Mucosa of descending colon (tissue), 3 donors: Measurements from ENCODE around the gene CALU. TPM values are rescaled to one million over a fixed set of nuclear protein-coding genes. Genes with fewer than 3 reads are reported as not detected.

Source experiments
- ATAC-seq: fragments of 200-7000 bp; cut with Tn5 transposase; one replicate; pipeline ENCODE4 v1.9.1; 2020; ENCODE audit warnings: mild to moderate bottlenecking, moderate library complexity
- DNase-seq, 3 donors: peaks; one replicate each; pipeline ENCODE4 v3.0.0-alpha.2; 2020
- H3K36me3 ChIP-seq: fragments of 200-600 bp; one replicate; pipeline ENCODE4 v1.8.0; 2021; ENCODE audit warnings: low read depth, mild to moderate bottlenecking
- H3K4me1 ChIP-seq: fragments of 200-600 bp; one replicate; pipeline ENCODE4 v1.8.0; 2021; ENCODE audit warnings: low read depth, mild to moderate bottlenecking
- H3K4me3 ChIP-seq: fragments of 200-600 bp; one replicate; pipeline ENCODE4 v1.8.0; 2021; ENCODE audit warnings: mild to moderate bottlenecking
- H3K9me3 ChIP-seq: fragments of 200-600 bp; one replicate; pipeline ENCODE4 v1.8.0; 2021; ENCODE audit warnings: mild to moderate bottlenecking
- intact Hi-C, 2 donors: fragments of 100-400 bp; cut with DNase I in 1 of 2; cut with micrococcal nuclease in 1 of 2; formaldehyde crosslinking; loops; one replicate each; pipeline versions ENCODE4 v1.11.0 to v1.11.1; 2022; cut with DNase I, micrococcal nuclease
- total RNA-seq, 3 donors: library from RNA; stranded (reverse); fragmentation: NEBNext Ultra II Directional in 2 of 3; extraction: Animal tissue kit (Norgen Biotek cat#: 25700) in 2 of 3; gene quantifications; one replicate each; pipeline versions ENCODE4 v1.2.1 to v1.2.4, GENCODE V29; 2021 to 2023
- TF ChIP-seq, protein P1 (sequence below): fragments of 200-600 bp; IDR thresholded peaks from one replicate; pipeline ENCODE4 v1.8.0; 2022; ENCODE audit warnings: antibody characterized with exemption, mild to moderate bottlenecking
- donor health status: DM: no; HTN: no; CAD: no; lungs with moderate emphysema.
- donor health status: DM: no; HTN: no; CAD: no.
- donor health status: DM: no; HTN: yes; CAD: no.

CALU gene
- total RNA-seq, 3 donors from 2014 or later = 20.6 to 133 (median 54.4) TPM

DNA sequence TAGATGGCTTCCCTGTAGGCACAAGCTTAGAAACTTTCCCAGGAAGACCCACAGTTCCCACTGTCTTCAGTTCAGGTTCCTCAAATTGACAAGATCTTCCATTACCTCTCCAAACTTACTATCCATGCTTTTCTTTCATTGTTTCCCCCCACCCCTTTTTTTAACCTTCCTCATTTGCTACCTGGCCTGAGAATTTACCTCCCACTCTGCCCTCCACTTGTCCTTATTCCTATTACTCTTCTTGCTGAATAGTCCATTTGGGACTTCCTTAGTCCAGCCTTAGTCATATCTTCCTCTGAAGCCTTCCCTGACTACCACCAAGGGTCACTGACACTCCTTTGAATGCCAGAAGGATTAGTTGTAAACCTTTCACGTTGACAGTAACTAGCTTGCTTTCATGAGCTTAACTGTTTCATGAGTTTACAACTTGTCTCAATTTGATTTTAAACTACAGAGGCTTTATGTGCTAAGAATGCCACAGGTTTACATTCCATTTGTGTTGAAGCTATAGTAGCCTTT is 1.2 kb upstream of the CALU start:
- Histone ChIP-seq H3K4me3 (no peak overlapping the region), H3K9me3 (no peaks in the 10 kb centered on the region), H3K36me3 (no peaks in the 10 kb centered on the region), H3K4me1 (peaks cover 25% of the 10 kb centered on the region)
- intact Hi-C loops = no loop called here
- no peak for ATAC-seq
- TF ChIP-seq, protein P1, sequence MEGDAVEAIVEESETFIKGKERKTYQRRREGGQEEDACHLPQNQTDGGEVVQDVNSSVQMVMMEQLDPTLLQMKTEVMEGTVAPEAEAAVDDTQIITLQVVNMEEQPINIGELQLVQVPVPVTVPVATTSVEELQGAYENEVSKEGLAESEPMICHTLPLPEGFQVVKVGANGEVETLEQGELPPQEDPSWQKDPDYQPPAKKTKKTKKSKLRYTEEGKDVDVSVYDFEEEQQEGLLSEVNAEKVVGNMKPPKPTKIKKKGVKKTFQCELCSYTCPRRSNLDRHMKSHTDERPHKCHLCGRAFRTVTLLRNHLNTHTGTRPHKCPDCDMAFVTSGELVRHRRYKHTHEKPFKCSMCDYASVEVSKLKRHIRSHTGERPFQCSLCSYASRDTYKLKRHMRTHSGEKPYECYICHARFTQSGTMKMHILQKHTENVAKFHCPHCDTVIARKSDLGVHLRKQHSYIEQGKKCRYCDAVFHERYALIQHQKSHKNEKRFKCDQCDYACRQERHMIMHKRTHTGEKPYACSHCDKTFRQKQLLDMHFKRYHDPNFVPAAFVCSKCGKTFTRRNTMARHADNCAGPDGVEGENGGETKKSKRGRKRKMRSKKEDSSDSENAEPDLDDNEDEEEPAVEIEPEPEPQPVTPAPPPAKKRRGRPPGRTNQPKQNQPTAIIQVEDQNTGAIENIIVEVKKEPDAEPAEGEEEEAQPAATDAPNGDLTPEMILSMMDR = no peak
- DNase-seq = no peak

DNA sequence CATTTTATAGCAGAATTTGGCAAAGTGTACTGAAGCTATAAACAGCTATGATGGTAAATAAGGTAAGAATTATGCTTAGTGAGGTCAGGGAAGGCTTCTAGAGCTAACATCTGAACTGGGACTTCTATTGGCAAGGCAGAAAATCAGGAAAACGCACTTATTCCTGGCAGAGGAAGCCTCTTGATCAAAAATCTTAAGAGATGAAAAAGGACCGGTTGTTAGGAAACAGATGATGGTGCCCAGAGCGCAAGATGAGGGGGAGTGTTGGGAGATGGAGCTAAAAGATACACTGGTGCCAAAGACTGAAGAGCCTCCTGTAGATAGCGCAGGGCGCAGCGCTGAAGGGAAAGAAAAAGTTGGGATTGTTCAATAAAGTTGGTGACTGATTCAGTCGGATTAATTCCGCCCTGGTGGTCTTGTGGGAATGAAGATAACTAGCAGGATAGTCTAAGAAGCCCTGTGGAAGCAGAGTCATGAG is 550 bp upstream of the CALU start:
- TF ChIP-seq, protein P1 = no peak
- peak; percentile 31 for ATAC-seq
- DNase-seq = no peak
- Histone ChIP-seq H3K4me3 (peak overlapping the region; percentile 91), H3K36me3 (no peaks in the 10 kb centered on the region), H3K4me1 (peaks cover 25% of the 10 kb centered on the region), H3K9me3 (no peaks in the 10 kb centered on the region)
- intact Hi-C loops = no loop called here

DNA sequence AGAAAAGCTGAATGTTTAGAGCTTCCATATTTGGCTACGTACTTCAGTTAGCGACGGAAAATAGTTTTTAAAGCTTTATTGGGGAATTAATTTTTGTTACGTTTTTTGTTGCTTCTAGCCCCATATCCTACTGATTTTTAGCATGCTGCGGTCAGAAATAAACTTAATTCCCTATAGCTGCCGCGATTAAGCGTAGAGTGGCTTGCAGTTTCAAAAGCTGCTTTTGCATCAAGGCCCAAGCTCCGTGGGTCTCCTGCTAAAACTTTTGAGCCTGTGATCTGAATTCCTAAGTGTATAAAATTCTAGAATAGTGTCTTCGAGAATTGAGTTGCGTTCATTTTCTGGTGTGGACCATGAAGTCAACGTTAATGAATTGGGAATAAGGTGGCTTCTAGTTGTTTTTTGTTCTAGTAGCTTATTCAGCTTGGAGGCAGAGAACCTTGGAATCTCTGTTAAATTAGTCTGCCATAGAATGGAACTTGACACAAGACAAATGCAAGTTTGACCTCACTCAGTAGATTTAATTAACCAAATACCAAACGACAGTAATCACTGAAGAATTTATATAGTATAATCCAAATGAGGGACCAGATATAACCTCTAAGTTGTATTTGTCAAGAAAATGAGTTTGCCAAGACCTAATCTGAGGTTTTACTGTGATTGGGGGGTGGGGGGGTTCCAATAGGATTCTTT is 977 bp downstream of the CALU start:
- H3K4me3 ChIP-seq = peak overlapping the region; percentile 91
- no peak for DNase-seq
- intact Hi-C loops = no loop called here
- H3K36me3 ChIP-seq = no peaks in the 10 kb centered on the region
- TF ChIP-seq, protein P1 = no peak
- no peak for ATAC-seq
- peaks cover 25% of the 10 kb centered on the region for H3K4me1 ChIP-seq
- H3K9me3 ChIP-seq = no peaks in the 10 kb centered on the region

DNA sequence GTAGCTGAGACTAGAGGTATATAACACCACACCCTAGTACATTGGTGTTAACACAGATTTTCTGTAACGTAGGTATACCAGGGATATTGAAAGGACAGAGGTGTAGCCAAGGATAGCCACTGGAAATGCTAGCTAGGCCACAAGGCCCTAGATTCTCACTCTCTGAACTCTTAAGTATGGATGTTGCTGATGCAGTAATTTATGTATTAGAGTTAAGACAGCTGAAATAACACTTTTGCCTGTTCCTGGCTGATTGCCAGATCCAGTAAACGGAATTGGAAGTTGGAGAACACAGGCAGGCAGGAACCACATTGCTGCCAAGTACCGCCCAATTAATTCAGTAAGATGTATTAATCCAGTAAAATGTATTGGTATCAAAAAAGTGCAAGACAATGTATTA is 1.8 kb downstream of the CALU start:
- TF ChIP-seq, protein P1 = no peak
- H3K4me1 ChIP-seq = peaks cover 25% of the 10 kb centered on the region
- no peak for DNase-seq
- H3K36me3 ChIP-seq = no peaks in the 10 kb centered on the region
- H3K4me3 ChIP-seq = no peak overlapping the region
- no peaks in the 10 kb centered on the region for H3K9me3 ChIP-seq
- no peak for ATAC-seq
- intact Hi-C loops = no loop called here

DNA sequence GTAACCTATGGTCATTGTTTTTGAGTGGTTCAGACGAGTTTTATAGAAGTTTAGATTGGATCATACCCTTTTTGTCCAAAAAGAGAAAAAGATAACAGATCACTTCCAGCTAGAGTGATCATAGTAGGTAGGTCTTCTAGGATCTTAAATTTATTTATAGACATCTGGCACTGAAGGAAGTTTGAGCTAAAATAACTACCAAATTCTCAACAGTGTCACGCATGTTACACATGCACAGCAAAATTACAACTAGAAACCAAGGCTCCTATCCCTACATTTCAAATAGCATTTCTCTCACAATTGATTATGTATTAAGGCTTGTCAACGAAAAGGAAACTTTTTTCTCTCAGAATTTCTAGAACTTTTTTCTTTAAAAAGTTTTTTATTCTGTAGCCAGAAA is 2.3 kb downstream of the CALU start:
- TF ChIP-seq, protein P1 = no peak
- no peak for DNase-seq
- Histone ChIP-seq H3K4me3 (no peak overlapping the region), H3K36me3 (no peaks in the 10 kb centered on the region), H3K9me3 (no peaks in the 10 kb centered on the region), H3K4me1 (peaks cover 25% of the 10 kb centered on the region)
- intact Hi-C loops = no loop called here
- no peak for ATAC-seq
